RWPE2 (cell line): ENCODE data around the gene GCNT1.

Experiments
- ATAC-seq: fragments of 200-7000 bp; cut with Tn5 transposase; 3 replicates; pipeline ENCODE4 v1.9.1; 2021; ENCODE audit warnings: low read depth
- DNase-seq: peaks from one replicate; pipeline ENCODE4 v3.0.0-alpha.2; 2020; ENCODE audit warnings: low spot score
- H3K27ac ChIP-seq: fragments of 450-650 bp; 2 replicates; pipeline ENCODE4 v1.5.1; 2017; ENCODE audit warnings: mild to moderate bottlenecking; ENCODE audit not compliant: poor library complexity, severe bottlenecking
- H3K27me3 ChIP-seq: fragments of 250-450 bp; sonication (Bioruptor Pico); 2 replicates; pipeline ENCODE4 v1.5.1; 2021; ENCODE audit warnings: mild to moderate bottlenecking, moderate library complexity; ENCODE audit not compliant: insufficient read depth, poor library complexity, severe bottlenecking
- H3K36me3 ChIP-seq: fragments of 250-450 bp; sonication (Bioruptor Pico); 2 replicates; pipeline ENCODE4 v1.5.1; 2020; ENCODE audit warnings: low read depth, mild to moderate bottlenecking, moderate library complexity
- H3K4me1 ChIP-seq: fragments of 250-450 bp; sonication (Bioruptor Pico); 2 replicates; pipeline ENCODE4 v1.5.1; 2021; ENCODE audit warnings: mild to moderate bottlenecking, moderate library complexity; ENCODE audit not compliant: insufficient read depth, poor library complexity, severe bottlenecking
- H3K4me3 ChIP-seq: fragments of 250-450 bp; sonication (Bioruptor Pico); 2 replicates; pipeline ENCODE4 v1.5.1; 2021; ENCODE audit warnings: mild to moderate bottlenecking, moderate library complexity; ENCODE audit not compliant: severe bottlenecking
- H3K9me3 ChIP-seq: fragments of 250-450 bp; sonication (Bioruptor Pico); 2 replicates; pipeline ENCODE4 v1.5.1; 2021; ENCODE audit warnings: mild to moderate bottlenecking, moderate library complexity; ENCODE audit not compliant: severe bottlenecking
- TF ChIP-seq, protein P1 (sequence below): fragments of 450-650 bp; IDR thresholded peaks from one replicate; pipeline ENCODE4 v1.5.1; 2017; ENCODE audit warnings: mild to moderate bottlenecking, moderate library complexity; ENCODE audit not compliant: poor library complexity, severe bottlenecking

Gene GCNT1

DNA sequence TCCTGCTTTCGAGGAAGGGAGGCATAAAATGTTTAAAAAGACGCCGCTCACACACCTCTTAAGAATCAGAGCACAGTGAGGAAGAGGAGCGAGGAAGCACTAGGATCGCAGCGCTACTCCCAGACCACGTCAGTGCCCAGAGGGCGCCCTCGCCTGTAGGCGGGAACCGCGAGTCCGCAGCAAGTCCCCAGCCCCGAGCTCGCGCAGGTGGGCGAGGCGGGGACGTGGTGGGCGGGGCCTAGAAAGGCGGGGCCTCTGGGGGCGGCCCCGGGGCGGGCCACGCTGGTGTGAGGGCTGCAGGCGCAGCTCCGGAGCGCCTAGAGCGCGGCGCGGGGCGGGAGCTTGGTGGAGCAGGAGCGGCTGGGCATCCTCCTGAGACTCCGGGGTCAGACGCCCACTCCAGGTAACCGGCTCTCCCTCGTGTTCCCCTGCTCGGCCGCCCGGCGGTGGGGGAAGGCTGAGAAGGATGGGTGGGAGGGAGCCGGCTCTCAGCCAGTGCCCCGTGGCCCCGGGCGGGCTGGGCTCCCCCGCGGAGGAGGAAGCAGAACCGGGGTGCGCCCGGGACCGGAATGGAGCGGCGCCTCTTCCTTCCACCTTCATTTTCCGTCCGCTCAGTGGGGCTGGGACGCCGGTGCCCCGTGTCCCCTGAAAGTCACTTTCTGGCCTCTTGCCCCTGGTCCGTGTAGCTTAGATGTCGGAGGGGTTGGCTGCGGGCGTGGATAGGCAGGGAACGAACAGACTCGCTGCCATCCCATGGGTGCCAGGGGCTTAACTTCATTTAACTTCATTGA is at the start of gene GCNT1:
GCNT1 (plus strand) TSS at position 280 of the 791 bp plus-strand sequence. CDS start 43,200 bp downstream, outside the sequence.
- DNase-seq, result peak; percentile 89
- Histone ChIP-seq H3K4me1 (peaks cover 3% of the 10 kb centered on the region), H3K9me3 (no peaks in the 10 kb centered on the region), H3K4me3 (peak within 1 kb of the TSS; percentile 63), H3K27ac (peak within 1 kb of the TSS; percentile 50), H3K27me3 (no peaks in the 10 kb centered on the region), H3K36me3 (no peaks in the 10 kb centered on the region)
- TF ChIP-seq, protein P1, sequence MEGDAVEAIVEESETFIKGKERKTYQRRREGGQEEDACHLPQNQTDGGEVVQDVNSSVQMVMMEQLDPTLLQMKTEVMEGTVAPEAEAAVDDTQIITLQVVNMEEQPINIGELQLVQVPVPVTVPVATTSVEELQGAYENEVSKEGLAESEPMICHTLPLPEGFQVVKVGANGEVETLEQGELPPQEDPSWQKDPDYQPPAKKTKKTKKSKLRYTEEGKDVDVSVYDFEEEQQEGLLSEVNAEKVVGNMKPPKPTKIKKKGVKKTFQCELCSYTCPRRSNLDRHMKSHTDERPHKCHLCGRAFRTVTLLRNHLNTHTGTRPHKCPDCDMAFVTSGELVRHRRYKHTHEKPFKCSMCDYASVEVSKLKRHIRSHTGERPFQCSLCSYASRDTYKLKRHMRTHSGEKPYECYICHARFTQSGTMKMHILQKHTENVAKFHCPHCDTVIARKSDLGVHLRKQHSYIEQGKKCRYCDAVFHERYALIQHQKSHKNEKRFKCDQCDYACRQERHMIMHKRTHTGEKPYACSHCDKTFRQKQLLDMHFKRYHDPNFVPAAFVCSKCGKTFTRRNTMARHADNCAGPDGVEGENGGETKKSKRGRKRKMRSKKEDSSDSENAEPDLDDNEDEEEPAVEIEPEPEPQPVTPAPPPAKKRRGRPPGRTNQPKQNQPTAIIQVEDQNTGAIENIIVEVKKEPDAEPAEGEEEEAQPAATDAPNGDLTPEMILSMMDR, result peak; percentile 78
- peak; percentile 87 for ATAC-seq

DNA sequence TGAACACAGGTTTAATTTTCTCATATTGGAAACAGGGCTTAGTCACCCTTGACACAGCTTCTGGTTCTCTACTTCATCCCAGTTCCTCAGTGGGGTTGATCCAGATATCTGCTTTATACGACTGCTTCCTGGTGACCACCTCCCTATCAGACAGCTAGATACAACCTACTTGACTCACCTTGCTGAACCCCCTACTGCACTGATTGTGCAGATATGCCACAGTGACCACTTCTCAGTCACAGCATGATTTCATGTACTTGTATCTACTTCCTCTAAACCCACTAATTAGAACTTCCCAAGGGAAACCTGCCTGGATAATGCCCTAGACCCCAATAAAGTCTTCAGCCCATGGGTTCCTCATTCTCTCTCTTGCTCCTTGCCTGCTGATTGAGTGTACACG is 46.3 kb upstream of the GCNT1 start:
- no peak for ATAC-seq
- peaks cover 14% of the 10 kb centered on the region for H3K4me1 ChIP-seq
- no peak for DNase-seq
- no peak overlapping the region for H3K4me3 ChIP-seq
- no peaks in the 10 kb centered on the region for H3K9me3 ChIP-seq
- H3K27ac ChIP-seq, result no peak overlapping the region
- no peaks in the 10 kb centered on the region for H3K36me3 ChIP-seq
- no peaks in the 10 kb centered on the region for H3K27me3 ChIP-seq
- TF ChIP-seq, protein P1, result no peak

DNA sequence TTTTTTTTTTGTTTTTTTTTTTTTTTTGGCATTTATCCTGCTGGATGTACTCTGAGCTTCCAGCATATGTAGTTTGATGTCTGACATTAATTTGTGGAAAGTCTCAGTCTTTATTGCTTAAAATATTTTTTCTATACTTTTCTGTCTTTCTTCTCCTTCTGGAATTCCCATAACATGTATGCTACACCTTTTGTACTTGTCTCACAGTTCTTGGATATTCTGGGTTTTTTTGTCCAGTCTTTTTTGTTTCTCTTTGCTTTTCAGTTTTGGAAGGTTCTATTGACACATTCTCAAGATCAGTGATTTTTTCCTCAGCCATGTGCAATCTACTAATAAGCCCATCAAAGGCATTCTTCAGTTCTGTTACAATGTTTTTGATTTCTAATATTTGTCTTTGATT is 45.3 kb upstream of the GCNT1 start:
- no peak for DNase-seq
- no peak for ATAC-seq

GRCh38 chr9:76414661-76415060 is 44.3 kb upstream of the GCNT1 start:
- no peak for ATAC-seq
- DNase-seq, result no peak
- peaks cover 14% of the 10 kb centered on the region for H3K4me1 ChIP-seq
- H3K9me3 ChIP-seq, result no peaks in the 10 kb centered on the region
- no peaks in the 10 kb centered on the region for H3K36me3 ChIP-seq
- no peak overlapping the region for H3K4me3 ChIP-seq
- no peaks in the 10 kb centered on the region for H3K27me3 ChIP-seq
- H3K27ac ChIP-seq, result peak overlapping the region; percentile 24
- TF ChIP-seq, protein P1, result no peak

More for the DNA sequence above, 45.3 kb upstream of the GCNT1 start:
- Histone ChIP-seq H3K27ac (no peak overlapping the region), H3K9me3 (no peaks in the 10 kb centered on the region), H3K4me1 (peaks cover 14% of the 10 kb centered on the region), H3K4me3 (no peak overlapping the region), H3K36me3 (no peaks in the 10 kb centered on the region), H3K27me3 (no peaks in the 10 kb centered on the region)
- TF ChIP-seq, protein P1, result no peak

DNA sequence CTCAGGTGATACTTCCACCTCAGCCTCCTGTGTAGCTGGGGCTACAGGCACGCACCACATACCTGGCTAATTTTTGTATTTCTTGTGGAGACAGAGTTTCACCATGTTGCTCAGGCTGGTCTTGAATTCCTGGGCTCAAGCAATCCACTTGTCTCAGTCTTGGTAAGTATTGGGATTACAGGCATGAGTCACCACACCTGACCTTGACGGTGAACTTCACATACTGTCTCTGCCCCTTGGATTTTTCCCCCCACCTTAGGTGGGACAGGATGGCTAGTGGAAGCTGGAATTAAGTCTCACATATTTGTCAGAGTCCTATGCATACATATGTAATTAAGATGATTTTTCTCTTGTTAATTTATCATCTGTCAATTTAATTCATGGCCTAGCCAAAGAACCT is 43.8 kb upstream of the GCNT1 start:
- no peaks in the 10 kb centered on the region for H3K27me3 ChIP-seq
- H3K36me3 ChIP-seq, result no peaks in the 10 kb centered on the region
- H3K27ac ChIP-seq, result peak overlapping the region; percentile 24

More for the DNA sequence above, 43.8 kb upstream of the GCNT1 start:
- ATAC-seq, result peak; percentile 60
- peaks cover 14% of the 10 kb centered on the region for H3K4me1 ChIP-seq
- TF ChIP-seq, protein P1, result no peak
- no peaks in the 10 kb centered on the region for H3K9me3 ChIP-seq
- H3K4me3 ChIP-seq, result no peak overlapping the region
- DNase-seq, result no peak
